Globus pallidus (tissue), 1 donor: Measurements from ENCODE around the gene GHDC.

ENCODE experiments used
- DNase-seq: peaks from one replicate; pipeline ENCODE4 v3.0.0-alpha.2; 2015; ENCODE audit warnings: low spot score

Gene GHDC

DNA sequence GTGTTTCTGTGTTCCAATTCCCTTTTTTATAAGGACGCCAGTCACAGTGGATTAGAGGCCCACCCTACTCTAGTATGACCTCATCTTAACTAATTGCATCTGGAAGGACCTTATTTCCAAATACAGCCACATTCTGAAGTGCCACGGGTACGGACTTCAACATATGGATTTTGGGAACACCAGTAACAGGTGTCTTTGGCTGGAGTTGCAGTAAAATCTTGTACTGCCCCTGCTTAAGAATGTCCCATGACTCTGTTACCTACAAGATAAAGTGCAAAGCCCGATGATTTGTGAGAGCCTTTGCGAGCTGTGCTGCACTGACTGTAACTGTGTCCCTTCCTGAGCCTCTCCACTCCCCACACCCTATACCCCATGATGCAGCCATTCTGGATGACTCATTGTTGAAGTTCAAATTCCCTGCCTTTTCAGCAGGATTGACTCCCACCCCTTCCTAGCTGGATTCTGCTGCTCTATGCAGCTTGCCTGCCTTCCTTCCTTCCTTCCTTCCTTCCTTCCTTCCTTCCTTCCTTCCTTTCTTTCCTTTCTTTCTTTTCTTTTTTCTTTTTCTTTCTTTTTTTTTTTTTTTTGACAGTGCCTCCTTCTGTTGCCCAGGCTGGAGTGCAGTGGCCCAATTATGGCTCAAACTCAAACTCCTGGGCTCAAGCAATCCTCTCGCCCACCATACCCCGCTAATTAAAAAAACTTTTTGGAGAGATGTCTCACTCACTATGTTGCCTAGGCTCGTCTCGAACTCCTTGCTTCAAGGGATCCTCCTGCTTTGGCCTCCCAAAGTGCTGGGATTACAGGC lies 11.2 kb downstream of the GHDC start:
- no peak for DNase-seq

DNA sequence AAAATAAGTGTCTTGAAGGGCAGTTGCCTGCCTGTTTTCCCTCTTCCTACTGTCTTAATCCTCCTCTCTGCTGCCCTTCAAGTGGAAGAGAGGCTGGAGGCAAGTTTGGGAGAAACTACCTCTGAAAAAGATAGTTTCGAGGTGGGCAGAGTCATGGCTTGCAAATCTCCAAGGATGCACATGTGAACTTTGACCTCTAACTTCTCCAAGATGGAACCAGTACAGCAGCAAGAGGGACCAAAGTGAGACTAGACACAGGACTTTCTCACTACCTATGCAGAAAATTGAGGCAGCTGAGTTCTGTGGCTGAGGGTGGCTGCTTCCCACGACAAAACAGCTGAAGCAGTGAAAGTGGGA lies 12.5 kb downstream of the GHDC start:
- no peak for DNase-seq

DNA sequence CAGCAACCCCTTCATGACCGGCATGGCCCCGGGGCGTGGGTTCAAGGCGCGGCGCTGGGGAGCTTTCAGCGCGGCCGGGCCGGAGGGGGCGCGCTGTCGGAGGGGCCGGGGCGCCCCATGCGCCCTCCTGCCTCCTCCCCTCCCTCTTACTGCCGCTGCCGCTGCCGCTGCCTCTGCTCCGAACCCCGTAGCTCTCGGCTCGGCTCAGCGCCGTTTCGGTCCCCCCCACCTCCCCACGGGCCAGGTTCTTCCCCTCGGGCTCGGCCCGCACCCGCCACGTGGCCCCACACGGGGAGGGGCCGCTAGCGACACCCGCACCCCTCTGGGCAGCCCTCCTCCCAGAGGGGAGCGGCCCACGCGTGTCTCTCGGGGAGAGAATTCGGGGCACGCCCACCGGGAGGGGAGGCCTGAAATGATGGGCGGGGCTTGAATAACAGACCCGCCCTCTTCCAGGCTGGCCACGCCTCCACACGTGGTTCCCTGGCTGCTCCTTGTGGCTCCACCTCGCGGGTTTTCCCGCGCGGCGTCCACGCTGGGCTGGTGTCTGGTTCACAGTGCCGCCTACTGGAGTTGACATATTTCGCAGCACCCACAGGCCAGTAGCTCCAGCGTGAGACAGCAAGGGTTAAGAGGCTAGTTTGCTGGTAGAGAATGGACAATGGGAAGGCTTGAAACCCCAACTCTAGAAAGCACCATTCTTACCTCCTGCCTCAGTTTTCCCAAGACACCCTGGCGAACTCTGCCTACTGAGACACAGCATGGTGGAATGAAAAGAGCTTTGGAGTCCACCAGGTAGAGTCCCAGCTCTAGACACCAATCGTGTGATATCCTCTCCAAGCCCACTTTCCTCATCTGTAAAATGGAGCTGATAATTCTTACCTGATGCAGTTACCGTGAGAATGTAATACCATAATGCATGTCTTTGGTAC lies 13.1 kb downstream of the GHDC start, which contains the start of gene KCNH4:
Gene KCNH4, minus strand, starts transcription at position 221 of the 929 bp plus-strand sequence. Its CDS starts 197 bp downstream, at position 24.
- DNase-seq, result peak; percentile 38

DNA sequence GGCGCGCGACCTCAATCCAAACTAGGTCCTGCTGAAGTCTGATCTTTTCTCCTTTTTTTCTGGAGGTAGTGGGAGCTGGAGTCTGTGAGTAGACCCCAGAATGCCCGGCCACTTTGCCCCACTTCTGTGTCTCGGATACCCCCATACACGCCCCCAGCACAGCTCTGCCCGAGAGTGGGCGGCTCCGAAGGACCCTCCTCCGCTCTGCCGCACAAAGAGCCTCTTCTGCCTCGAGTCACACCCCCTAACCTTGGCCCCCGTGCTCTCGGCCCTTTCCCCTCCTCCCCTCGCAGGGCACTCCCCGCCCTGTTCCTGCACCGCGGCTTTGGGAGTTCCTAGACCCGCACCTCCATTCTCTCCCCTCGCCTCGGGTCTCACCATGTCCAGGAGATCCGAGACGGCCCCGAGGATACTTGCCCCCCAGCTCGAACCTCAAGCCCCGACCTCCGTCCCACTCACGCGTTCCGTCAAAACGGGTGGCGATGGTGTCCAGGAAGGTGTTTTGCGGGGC lies 13.8 kb downstream of the GHDC start:
- DNase-seq, result no peak

DNA sequence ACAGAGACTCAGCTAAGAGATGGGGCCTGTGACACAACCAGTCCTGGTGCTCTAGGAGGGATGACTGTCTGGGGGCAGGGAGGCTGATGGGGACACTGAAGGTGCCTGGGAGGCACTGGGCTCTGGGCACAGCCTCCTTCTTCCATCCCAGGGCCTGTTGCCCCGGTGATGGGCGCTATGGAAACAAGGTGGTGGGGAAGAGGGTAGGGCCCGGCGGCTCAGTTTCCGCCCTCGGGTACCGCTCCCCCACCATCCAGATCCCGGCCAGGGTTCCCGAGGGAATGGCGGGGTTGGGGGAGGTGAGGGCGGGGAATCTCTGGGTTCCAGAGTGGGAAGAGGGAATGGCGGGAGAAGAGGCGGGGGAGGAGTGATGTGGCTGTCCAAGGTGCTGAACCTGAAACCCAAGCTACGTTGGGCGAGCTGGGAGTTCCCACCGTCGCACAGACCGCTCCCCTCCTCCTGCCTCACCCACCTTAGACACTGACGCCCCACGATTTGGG lies 14.3 kb downstream of the GHDC start:
- no peak for DNase-seq

DNA sequence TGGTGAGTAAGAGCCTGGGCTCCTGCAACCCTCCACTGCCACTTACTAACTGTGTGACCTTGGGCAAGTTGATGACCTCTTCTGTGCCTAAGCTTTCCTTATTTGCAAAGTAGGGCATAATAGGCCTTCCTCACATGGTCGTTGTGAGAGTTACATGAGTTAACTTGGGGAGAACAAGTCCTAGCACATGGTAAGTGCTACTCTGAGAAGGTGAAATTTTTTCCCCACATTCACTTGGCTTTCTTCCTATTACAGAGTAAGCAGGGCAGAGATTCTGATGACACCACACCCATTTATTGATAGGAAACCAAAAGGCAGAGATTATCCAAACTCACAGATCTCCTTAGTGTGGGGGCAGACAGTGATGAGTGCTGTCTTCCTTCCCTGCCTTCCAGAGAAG lies 15.0 kb downstream of the GHDC start:
- DNase-seq, result no peak

DNA sequence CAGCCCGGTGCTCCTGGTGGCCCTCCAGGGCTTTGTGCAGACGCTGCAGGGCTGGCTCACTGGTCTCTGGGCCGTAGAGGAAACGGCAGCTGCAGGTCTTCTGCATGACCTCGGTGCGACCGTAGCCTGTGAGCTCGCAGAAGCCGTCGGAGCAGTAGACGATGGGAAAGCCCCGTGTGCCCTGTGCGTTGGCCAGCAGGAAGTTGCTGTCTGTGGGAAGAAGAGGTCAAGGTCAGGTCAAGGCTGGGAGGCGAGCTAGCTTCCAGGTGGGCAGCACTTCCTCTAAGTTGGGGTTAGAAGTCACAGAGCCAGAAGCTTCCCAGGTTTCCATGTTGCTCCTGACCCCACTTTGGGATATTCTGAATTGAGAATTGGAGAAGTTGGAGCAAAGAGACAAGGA lies 15.5 kb downstream of the GHDC start:
- DNase-seq, result no peak

DNA sequence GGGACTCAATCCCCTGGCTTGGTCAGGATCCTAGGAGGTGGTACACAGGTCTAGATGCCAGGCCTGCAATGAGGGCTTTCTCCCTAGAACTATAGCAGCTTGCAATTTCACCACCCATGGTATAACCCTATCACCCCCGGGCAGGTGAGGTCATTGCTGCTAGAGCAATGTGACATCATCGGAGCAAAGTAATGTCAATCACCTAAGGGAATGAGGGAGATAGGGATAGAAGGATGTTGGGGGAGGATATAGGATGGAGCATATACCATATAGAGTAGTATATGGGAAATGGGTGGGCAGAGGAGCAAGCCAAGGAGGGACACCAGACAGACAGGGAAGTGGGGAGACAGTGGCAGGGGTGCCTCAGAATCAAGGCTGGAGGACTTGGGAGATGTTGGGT lies 16.6 kb downstream of the GHDC start:
- DNase-seq, result no peak

DNA sequence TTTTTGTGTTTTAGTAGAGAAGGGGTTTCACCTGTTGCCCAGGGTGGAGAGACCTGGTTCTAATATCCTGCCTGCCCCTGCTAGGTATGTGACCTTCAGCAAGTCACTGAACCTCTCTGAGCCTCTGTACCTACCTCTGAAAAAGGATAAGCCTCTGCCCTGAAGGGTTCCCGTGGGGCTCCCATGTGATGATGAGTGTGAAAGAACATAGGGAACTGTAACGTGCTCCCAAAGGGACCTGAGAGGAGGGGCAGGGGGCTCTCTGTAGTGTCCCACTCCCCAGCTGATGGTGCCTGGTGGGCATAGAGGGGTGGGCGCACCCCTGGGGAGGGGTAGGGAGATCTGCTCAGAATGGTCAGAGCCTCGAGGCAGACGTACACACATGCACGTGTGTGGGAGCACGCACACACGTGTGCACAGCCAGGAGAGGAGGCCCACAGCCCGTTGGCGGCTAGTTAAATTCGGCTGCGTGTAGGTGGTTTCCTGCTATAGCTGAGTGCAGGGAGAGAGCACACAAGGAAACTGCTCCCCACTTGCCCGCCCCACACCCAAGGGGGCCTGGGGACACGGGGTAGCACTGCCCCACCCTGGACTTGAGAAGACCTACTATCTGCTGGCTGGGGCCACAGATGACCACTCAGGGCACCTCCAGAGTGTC lies 20.0 kb downstream of the GHDC start:
- no peak for DNase-seq

DNA sequence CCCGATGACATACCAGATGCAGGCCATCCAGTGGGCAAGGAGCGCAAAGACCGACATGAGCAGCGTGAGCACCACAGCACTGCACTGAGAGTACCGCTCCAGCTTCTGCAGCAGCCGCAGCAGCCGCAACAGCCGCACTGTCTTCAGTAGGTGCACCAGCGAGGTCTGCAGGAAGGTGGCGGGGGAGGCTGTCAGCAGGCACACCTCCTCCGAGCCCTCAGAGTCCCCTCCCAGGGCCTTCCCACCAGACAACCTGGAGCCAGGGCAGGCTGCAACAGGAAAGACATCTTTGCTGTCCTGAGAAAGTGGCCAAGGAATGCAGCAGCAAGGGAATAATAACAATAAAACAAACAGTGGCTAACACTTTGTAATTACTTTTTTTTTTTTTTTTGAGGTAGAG lies 22.5 kb downstream of the GHDC start:
- DNase-seq, result no peak

DNA sequence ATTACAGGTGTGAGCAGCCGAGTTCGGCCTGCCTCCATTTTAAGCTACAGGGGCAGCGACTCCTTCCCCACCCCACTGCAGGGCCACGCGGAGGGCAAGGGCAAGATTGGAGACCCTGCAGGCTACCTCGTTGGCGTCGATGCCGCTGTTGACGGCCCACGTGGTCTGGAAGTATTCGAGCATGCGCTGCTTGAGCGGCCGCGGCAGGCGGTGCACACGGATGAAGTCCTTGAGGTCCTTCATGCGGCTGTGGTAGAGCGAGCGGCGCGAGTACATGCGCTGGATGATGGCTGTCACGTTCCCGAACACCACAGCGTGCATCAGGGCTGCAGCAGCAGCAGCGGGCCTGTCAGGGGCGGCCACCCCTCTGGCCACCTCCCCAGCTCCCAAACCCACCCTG lies 24.9 kb downstream of the GHDC start:
- no peak for DNase-seq

DNA sequence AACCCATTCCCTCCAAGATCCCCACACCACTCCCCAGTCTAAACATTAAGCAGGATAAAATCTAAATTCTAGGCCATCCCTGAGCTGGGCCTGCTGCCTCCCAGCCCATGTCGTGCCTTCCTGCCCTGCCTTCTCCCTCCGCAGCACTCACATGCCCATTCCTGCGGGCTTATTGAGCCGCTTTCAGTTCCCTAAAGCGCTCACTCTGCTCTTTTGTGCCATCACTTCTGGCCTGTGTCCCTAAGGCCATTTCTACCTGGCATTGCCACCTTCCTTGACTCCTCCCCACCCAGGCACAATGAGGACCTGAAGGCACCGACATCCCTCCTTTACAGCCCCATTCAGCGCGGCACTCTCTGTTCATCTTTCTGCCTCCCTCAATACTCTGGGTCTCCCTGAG lies 26.5 kb downstream of the GHDC start:
- no peak for DNase-seq

DNA sequence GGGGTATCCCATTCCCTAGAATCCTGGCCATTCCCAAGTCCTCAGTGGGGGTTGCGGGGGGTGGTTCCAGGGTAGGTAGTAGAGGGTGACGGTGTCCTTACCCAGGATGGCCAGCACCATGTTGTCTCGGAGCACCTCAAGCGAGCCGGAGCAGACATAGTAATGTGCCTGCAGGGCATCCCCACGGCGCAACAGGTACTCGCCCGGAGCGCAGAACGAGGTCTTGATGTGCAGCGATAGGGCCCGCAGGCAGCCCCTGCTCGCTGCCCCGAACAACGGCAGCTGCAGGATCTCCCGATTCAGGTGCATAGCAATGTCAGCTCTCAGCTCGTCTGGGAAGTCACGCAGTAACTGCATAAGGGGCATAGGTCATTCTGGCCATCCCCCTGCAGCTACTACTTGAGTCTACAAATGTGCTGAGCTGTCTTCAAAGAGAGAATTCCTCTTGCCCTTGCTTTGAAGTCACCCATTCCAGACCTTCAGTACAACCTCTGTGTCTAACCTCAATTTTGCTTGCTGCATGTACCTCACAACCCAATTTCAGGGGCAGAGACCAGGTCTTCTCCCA lies 28.0 kb downstream of the GHDC start:
- DNase-seq, result no peak

DNA sequence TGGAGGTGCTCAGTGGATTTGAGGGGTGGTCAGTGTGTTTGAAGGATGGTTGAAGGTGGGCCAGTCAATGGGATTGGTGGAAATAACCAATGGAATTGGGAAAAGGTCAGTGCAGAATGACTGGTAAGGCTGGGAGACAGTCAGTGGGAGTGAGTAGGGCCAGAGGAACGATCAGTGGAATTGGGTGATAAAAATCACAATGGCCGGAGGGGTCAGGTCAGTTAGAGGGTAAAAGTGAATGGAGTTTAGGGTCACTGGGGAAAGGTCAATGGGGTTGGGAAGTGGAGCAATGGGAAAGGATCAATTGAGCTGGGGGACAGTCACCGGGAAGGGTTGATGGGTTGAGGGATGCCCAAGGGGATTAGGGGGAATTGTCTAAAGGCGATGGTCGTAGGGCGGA lies 28.5 kb downstream of the GHDC start:
- no peak for DNase-seq

DNA sequence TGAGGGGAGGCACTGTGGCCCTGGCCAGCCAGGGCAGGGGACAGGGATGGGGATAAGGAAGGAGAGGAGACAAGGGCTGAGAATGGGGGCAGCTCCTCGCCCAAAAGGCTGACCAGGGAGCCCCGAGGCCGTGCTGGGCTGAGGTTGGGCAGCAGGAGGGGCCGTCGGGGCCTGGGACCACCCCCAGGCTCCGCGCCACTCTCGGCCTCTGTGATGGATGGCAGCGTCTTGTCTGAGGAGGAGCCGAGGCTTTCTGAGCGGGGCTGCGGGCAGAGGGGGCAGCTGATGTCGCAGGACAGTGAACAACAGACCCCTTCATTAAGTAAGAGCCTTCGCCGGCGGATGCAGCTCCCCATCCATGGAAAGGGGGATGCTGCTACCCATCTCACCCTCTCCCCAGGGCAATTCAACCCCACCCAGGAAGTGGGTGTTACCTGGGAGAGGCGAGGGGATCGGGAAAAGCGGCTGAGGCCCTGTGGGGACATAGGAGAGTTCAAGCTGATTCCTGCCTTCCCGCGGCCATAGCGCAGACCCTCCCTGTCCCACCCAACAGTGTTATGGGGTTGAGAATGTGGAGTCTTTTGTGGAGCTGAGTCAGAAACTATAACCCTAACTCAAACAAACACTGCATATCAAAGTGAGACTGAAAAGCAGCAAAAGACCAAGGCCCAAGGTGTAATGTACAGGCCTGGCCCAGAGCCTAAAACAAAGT lies 30.4 kb downstream of the GHDC start:
- no peak for DNase-seq

DNA sequence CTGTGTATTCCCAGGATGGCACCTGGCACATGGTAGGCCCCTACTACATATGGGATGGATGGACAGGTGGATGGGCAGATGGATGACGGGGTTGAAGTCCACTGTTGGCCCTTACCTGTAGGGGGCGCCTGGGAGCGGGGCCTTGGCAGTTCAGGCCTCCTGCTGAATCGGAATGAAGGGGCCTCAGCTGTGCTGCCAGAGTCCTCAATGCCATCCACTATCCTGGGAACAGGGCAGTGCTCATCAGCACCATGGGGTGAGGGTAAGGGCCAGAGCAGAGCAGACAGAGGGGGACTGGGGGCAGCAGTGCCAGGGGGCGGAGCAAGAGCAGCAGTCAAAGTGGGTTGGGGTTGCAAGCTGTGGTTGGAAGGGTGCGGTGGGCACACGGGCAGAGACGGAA lies 31.2 kb downstream of the GHDC start:
- DNase-seq, result no peak

DNA sequence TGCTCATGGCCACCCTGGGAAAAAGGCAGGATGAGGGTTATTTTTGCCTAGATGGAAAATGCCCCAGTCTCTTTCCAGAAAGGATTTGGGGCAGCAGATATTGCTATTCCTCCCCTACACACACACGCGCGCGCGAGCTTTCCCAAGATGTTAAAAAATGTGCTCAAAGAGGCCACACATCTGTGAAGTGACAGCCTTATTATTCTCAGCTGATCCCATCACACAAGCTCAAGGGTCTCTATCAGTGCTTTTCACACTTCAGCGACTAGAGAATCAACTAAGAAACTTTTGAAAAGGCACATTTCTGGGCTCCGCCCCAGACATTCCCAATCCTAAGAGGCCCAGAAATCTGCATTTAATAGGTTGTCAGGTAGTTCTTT lies 33.8 kb downstream of the GHDC start:
- DNase-seq, result no peak

DNA sequence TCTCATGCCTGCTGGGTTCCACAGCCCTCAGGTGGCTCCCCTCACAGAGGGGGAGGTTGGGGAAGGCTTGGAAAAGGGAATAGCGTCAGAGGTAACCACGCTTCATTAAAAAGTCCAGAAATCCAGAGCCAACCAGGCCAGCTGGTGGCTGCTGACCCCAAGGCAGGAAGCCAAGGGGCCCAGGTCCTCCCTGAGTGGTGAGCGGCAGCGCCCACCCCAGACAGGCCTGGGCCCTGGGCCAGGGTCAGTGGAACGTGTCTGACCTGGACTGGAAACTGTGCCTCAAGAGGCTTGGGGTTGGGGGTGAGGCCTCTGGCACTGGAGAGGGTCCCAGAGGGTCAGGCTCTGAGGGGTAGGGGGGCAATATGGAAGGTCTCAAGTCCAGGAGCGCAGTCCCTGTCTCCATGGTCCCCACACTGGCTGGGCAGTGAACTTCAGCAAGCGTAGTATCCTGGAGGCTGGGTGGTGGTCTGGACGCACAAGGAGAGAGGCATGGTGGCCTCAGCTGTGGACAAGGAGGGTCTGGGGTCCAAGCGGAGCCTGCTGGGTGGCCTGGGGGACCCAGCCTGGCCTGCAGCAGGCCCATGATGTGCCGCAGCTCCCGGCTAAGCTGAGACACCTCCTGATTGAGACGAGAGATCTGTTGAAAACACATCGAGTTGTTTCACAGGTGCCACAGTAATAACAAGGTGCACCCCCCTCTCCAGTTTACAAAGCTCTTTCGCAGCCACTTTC lies 34.3 kb downstream of the GHDC start:
- DNase-seq, result no peak

DNA sequence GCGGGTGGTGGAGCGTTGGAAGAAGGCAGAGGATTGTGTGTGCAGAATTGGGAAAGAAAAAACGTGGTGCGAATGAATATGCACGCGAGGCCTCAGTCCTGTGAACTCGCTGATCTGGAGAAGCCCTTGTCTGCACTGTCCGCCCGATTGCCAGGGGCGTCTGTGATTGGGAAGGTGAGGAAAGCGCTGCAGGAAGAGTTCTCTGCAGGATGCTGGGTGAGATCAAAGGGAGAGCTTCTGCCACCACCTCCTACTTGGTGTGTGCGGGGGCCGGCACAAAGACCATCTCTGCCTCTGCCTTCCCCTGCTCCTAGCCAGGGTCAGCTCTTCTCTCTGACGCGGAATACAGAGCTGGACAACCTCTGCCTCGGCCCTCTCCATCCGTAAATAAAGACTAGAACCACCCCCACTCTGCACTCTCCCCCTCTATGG lies 38.7 kb downstream of the GHDC start:
- no peak for DNase-seq

DNA sequence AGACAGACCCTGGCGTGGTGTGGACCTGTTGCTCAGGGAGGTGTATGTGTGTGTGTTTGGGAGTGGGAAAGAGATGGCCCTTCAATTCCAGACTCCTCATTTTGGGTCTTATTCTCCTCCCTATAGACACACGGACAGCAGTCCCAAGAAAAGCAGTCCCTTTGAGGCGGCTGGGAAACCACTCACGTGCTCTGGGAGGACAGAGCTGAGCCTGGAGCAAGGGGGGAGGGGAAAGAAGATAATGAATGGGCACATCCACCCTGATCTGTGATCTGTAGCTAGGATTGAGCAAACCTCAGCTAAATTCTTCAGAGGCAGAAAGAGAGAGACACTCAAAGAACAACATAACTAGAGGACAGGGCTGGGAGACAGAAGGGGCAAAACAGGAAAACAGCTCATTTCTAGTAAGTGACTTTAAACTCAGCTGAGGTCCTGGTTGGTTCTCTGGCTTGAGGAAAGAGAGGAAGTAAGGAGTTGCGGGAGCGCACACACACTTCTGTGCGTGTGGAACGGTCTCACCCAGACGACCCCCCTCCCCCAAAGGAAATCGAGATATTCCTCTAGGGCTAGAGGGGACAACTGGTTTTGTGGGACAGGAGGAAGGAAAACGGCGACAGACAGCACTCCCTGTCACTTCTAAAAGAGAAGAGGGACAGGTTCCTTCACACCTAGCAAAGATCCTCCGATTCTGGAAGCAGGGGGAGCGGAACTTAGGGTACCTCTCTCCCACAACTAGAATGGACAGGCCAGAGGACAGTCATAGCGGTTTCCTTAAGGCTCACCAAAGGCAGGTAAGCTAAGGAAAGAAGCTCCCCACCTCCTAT lies 40.2 kb downstream of the GHDC start:
- DNase-seq, result no peak
